B cell (primary cell): ENCODE data around the gene ZNF592. TPM values are rescaled to one million over a fixed set of nuclear protein-coding genes. Genes with fewer than 3 reads are reported as not detected.
A peak's percentile ranks its signal among the peaks of the same experiment; 100 is the strongest.

Experiments
- ATAC-seq: fragments of 200-7000 bp; cut with Tn5 transposase; one replicate; pipeline ENCODE4 v1.10.0; 2021; ENCODE audit warnings: low read depth, mild to moderate bottlenecking, moderate number of reproducible peaks, moderate library complexity
- CTCF ChIA-PET: fragments of 350-600 bp; sonication (Branson Sonifier 250); formaldehyde crosslinking; loops from one replicate; lab custom pipeline; 2021; ENCODE audit warnings: antibody characterized with exemption, inconsistent platforms; lab: Charles Lee
- POLR2A ChIA-PET: fragments of 350-600 bp; sonication (Branson Sonifier 250); formaldehyde crosslinking; loops from one replicate; lab custom pipeline; 2021; ENCODE audit warnings: antibody characterized with exemption; lab: Charles Lee
- DNase-seq: peaks from one replicate; pipeline ENCODE4 v3.0.0; 2013
- H2AFZ ChIP-seq: 2 replicates; pipeline ENCODE4 v1.6.1; 2012; ENCODE audit warnings: mild to moderate bottlenecking, low read depth, low read length; ENCODE audit not compliant: insufficient read depth, poor library complexity, severe bottlenecking
- H3K27ac ChIP-seq, 2 donors: 1 replicate in 1 of 2; 2 replicates in 1 of 2; pipeline ENCODE4 v1.5.1; 2012 to 2013; ENCODE audit warnings: low read length in 2 of 2, mild to moderate bottlenecking in 2 of 2, moderate library complexity in 1 of 2
- H3K27me3 ChIP-seq, 4 experiments: fragments of 200-600 bp in 1 of 4; sonication (generic) in 1 of 4; replicated peaks in 1 of 4; 1 replicate in 2 of 4; 2 replicates in 2 of 4; pipeline versions ENCODE4 v1.6.1 to v1.7.0; 2013 to 2016; ENCODE audit warnings: low read length in 3 of 4, mild to moderate bottlenecking in 2 of 4, mixed read lengths in 1 of 4, moderate library complexity in 1 of 4; ENCODE audit not compliant: insufficient read depth in 4 of 4, control insufficient read depth in 3 of 4; ENCODE audit errors: control extremely low read depth in 1 of 4
- H3K36me3 ChIP-seq, 2 experiments: replicated peaks in 1 of 2; 1 replicate in 1 of 2; 2 replicates in 1 of 2; pipeline versions ENCODE4 v1.6.1 to v1.7.1; 2013; ENCODE audit warnings: low read length in 1 of 2; ENCODE audit not compliant: insufficient read depth in 2 of 2, control insufficient read depth in 1 of 2; ENCODE audit errors: control extremely low read depth in 1 of 2, extremely low read depth in 1 of 2
- H3K4me1 ChIP-seq, 2 donors: fragments of 200-600 bp in 1 of 2; sonication (generic) in 1 of 2; 1 replicate in 1 of 2; 2 replicates in 1 of 2; pipeline versions ENCODE4 v1.5.1 to v1.6.1; 2013 to 2017; ENCODE audit warnings: low read length in 2 of 2; ENCODE audit not compliant: control insufficient read depth in 2 of 2, insufficient read depth in 2 of 2
- H3K4me2 ChIP-seq: replicated peaks from 2 replicates; pipeline ENCODE3; 2012; ENCODE audit warnings: mild to moderate bottlenecking, low read depth, low read length; ENCODE audit not compliant: poor library complexity, severe bottlenecking
- H3K4me3 ChIP-seq, 5 experiments: fragments of 200-600 bp in 1 of 5; sonication (generic) in 1 of 5; 1 replicate in 3 of 5; 2 replicates in 2 of 5; pipeline versions ENCODE4 v1.5.1 to v1.7.0; 2011 to 2016; ENCODE audit warnings: low read length in 4 of 5, mild to moderate bottlenecking in 4 of 5, low read depth in 2 of 5, control low read depth in 1 of 5, moderate library complexity in 1 of 5; ENCODE audit not compliant: insufficient read depth in 1 of 5; ENCODE audit errors: control extremely low read depth in 1 of 5, extremely low read depth in 1 of 5
- H3K79me2 ChIP-seq: fragments of 200-600 bp; sonication (generic); one replicate; pipeline ENCODE4 v1.6.0; 2016; ENCODE audit warnings: low read length; ENCODE audit not compliant: control insufficient read depth, insufficient read depth
- H3K9ac ChIP-seq: fragments of 200-600 bp; sonication (generic); 2 replicates; pipeline ENCODE4 v1.6.1; 2017; ENCODE audit warnings: mild to moderate bottlenecking, low read length, moderate library complexity
- H3K9me3 ChIP-seq, 3 donors: one replicate each; pipeline versions ENCODE4 v1.6.1 to v1.7.1; 2013; ENCODE audit warnings: low read length in 2 of 3; ENCODE audit not compliant: control insufficient read depth in 2 of 3, insufficient read depth in 1 of 3; ENCODE audit errors: control extremely low read depth in 1 of 3
- H4K20me1 ChIP-seq: 2 replicates; pipeline ENCODE4 v1.6.0; 2012; ENCODE audit warnings: mild to moderate bottlenecking, low read length; ENCODE audit not compliant: insufficient read depth, control insufficient read depth, poor library complexity, severe bottlenecking
- H3K27ac Mint-ChIP-seq: one replicate; pipeline ENCODE4 v1.8.0; 2021; ENCODE audit warnings: mixed read lengths
- H3K27me3 Mint-ChIP-seq: one replicate; pipeline ENCODE4 v1.8.0; 2021; ENCODE audit warnings: mixed read lengths
- H3K4me1 Mint-ChIP-seq: one replicate; pipeline ENCODE4 v1.8.0; 2021; ENCODE audit warnings: mixed read lengths
- H3K4me3 Mint-ChIP-seq: one replicate; pipeline ENCODE4 v1.8.0; 2021; ENCODE audit warnings: mixed read lengths
- H3K9me3 Mint-ChIP-seq: one replicate; pipeline ENCODE4 v1.8.0; 2022; ENCODE audit warnings: mixed read lengths; ENCODE audit not compliant: insufficient read depth
- EZH2 ChIP-seq: IDR thresholded peaks from 2 replicates; pipeline ENCODE4 v1.6.1; 2012; ENCODE audit warnings: borderline replicate concordance, low read depth, mild to moderate bottlenecking, moderate library complexity, low read length; ENCODE audit not compliant: insufficient read depth, poor library complexity, severe bottlenecking
- WGBS: methylation state at CpG from one replicate; pipeline ENCODE4 v1.1.5; 2013; ENCODE audit warnings: missing lambda C conversion rate; ENCODE audit not compliant: insufficient coverage; 5-methylcytosine and 5-hydroxymethylcytosine counted together
- intact Hi-C: fragments of 100-400 bp; cut with micrococcal nuclease; formaldehyde crosslinking; loops from one replicate; pipeline ENCODE4 v1.10.0; 2022
- polyA plus RNA-seq: library from polyadenylated mRNA; depleted of rRNA; stranded (reverse); fragments of >200 nt; gene quantifications from 2 replicates; pipeline ENCODE4 v1.2.3, GENCODE V29; 2012
- total RNA-seq, 2 donors: library from RNA; stranded (reverse); fragments of 120-200 nt in 1 of 2; gene quantifications; 1 replicate in 1 of 2; 2 replicates in 1 of 2; pipeline versions ENCODE4 v1.2.3 to v1.2.4, GENCODE V29; 2013 to 2022
- TF ChIP-seq, protein P1 (sequence below): fragments of 200-600 bp; IDR thresholded peaks from one replicate; pipeline ENCODE4 v1.8.0; 2022; ENCODE audit warnings: antibody characterized with exemption, mild to moderate bottlenecking

The ZNF592 gene
- total and polyA plus RNA-seq, 2 donors (not counting 1 experiment from before 2014, with no cell fraction given) = 35.8 to 64.4 TPM

DNA sequence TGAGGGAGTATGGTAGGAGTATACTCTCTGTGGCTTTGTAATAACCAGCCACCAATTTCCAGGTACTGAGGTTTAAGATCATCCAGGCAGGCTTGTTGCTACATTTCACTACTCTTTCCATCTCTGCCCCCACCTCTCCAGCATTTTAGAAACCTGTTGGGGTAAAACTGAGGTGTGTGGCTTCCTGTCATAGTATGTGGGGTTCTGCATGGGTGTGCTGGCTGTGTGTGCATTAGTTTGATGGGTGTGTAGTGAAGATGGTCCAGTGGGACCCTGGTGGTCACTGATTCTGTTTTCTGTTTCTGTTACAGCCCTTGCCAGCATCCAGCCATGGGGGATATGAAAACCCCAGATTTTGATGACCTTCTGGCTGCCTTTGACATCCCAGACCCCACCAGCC, 34.0 kb downstream of the ZNF592 start:
- DNase-seq (no peak), ATAC-seq (no peak)
- H3K9me3 Mint-ChIP-seq = no peaks in the 10 kb centered on the region
- peaks cover 97% of the 10 kb centered on the region for H3K79me2 ChIP-seq
- H3K9me3 ChIP-seq = no peaks in the 10 kb centered on the region
- POLR2A ChIA-PET = no interaction called here
- TF ChIP-seq EZH2 = no peak
- TF ChIP-seq, protein P1, sequence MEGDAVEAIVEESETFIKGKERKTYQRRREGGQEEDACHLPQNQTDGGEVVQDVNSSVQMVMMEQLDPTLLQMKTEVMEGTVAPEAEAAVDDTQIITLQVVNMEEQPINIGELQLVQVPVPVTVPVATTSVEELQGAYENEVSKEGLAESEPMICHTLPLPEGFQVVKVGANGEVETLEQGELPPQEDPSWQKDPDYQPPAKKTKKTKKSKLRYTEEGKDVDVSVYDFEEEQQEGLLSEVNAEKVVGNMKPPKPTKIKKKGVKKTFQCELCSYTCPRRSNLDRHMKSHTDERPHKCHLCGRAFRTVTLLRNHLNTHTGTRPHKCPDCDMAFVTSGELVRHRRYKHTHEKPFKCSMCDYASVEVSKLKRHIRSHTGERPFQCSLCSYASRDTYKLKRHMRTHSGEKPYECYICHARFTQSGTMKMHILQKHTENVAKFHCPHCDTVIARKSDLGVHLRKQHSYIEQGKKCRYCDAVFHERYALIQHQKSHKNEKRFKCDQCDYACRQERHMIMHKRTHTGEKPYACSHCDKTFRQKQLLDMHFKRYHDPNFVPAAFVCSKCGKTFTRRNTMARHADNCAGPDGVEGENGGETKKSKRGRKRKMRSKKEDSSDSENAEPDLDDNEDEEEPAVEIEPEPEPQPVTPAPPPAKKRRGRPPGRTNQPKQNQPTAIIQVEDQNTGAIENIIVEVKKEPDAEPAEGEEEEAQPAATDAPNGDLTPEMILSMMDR = no peak
- H3K4me1 ChIP-seq = peaks cover 8 to 14% of the 10 kb centered on the region in 2 donors
- no peak overlapping the region for H3K4me3 ChIP-seq
- no peaks in the 10 kb centered on the region for H3K27me3 Mint-ChIP-seq
- H3K9ac ChIP-seq = no peak overlapping the region
- H3K27ac ChIP-seq = no peak overlapping the region
- H3K27me3 ChIP-seq = no peaks in the 10 kb centered on the region
- CTCF ChIA-PET = interaction anchor here (1.1 kb wide), 1 partner anchor 31 kb away, joined by 3 read pairs; no protein-coding TSS in a partner anchor
- no peak overlapping the region for H2AFZ ChIP-seq
- H3K4me3 Mint-ChIP-seq = no peak overlapping the region
- H3K4me1 Mint-ChIP-seq = peaks cover 33% of the 10 kb centered on the region
- peaks cover 97% of the 10 kb centered on the region for H4K20me1 ChIP-seq
- H3K36me3 ChIP-seq = peaks cover 0 to 67% of the 10 kb centered on the region in 2 experiments
- no peak overlapping the region for H3K27ac Mint-ChIP-seq
- H3K4me2 ChIP-seq = no peak overlapping the region
- intact Hi-C loops = no loop called here

DNA sequence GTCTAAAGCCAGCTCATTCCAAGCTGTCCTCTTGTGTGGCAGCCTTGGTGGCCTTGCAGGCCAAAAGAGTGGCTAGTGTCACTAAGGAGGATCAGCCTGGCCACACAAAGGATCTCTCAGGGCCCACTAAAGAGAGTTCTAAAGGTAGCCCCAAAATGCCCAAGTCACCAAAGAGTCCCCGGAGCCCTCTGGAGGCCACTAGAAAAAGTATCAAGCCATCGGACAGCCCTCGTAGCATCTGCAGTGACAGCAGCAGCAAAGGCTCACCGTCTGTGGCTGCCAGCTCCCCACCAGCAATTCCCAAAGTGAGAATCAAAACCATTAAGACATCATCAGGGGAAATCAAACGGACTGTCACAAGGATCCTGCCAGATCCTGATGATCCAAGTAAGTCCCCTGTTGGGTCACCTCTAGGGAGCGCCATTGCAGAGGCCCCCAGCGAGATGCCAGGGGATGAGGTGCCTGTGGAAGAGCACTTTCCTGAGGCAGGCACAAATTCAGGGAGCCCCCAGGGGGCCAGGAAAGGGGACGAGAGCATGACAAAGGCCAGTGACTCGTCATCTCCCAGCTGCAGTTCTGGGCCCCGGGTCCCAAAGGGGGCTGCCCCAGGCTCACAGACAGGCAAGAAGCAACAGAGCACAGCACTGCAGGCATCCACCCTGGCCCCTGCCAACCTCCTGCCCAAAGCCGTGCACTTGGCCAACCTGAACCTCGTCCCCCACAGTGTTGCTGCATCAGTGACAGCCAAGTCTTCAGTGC, 35.3 kb downstream of the ZNF592 start:
- intact Hi-C loops = no loop called here
- POLR2A ChIA-PET = no interaction called here
- 95% methylated on average over 12 of the region's 12 CpGs for WGBS

More for the DNA sequence above, 35.3 kb downstream of the ZNF592 start:
- peaks cover 8 to 14% of the 10 kb centered on the region in 2 donors for H3K4me1 ChIP-seq
- peaks cover 0 to 68% of the 10 kb centered on the region in 2 experiments for H3K36me3 ChIP-seq
- no peaks in the 10 kb centered on the region for H3K9me3 Mint-ChIP-seq
- no peak overlapping the region for H3K9ac ChIP-seq
- no peak overlapping the region for H3K4me3 ChIP-seq
- no peak overlapping the region for H2AFZ ChIP-seq
- no peak for ATAC-seq
- no peaks in the 10 kb centered on the region for H3K27me3 ChIP-seq
- H3K4me3 Mint-ChIP-seq = no peak overlapping the region
- peaks cover 98% of the 10 kb centered on the region for H3K79me2 ChIP-seq
- peak overlapping the region; percentile 41 for H3K27ac Mint-ChIP-seq
- TF ChIP-seq, protein P1 = no peak
- no peak for TF ChIP-seq EZH2
- H4K20me1 ChIP-seq = peaks cover 95% of the 10 kb centered on the region
- H3K27me3 Mint-ChIP-seq = no peaks in the 10 kb centered on the region
- H3K9me3 ChIP-seq = no peaks in the 10 kb centered on the region
- no peak overlapping the region for H3K27ac ChIP-seq
- H3K4me2 ChIP-seq = no peak overlapping the region
- no peak for DNase-seq
- CTCF ChIA-PET = interaction anchor here (0.9 to 1.1 kb wide), 2 partner anchors 68 to 195 kb away, joined by 3 read pairs; partner anchors contain the start of gene SEC11A
- peaks cover 41% of the 10 kb centered on the region for H3K4me1 Mint-ChIP-seq
